IMR-90 (cell line): ENCODE data around the gene IARS2. TPM values are rescaled to one million over a fixed set of nuclear protein-coding genes. Genes with fewer than 3 reads are reported as not detected.

Source experiments
- ATAC-seq: fragments of 200-7000 bp; cut with Tn5 transposase; 2 replicates; pipeline ENCODE4 v1.9.1; 2020; ENCODE audit warnings: low read depth, mild to moderate bottlenecking, moderate library complexity
- BruUV-seq: library from RNA; stranded (reverse); fragments of 400-500 nt; replicated peaks from 2 replicates; lab custom pipeline; 2021; lab: Mats Ljungman, UMichigan
- CTCF ChIA-PET: fragments of 300-600 bp; formaldehyde crosslinking; extraction: SDS; loops from one replicate; lab custom pipeline; 2021; ENCODE audit warnings: antibody characterized with exemption; lab: Yijun Ruan, JAX
- POLR2A ChIA-PET: fragments of 300-600 bp; sonication (Branson Sonifier 250); formaldehyde crosslinking; loops from one replicate; lab custom pipeline; 2022; ENCODE audit warnings: antibody characterized with exemption; ENCODE audit not compliant: unreplicated experiment; lab: Charles Lee
- DNase-seq: peaks from one replicate; pipeline ENCODE4 v3.0.0; 2013
- H2AFZ ChIP-seq: replicated peaks from 2 replicates; pipeline ENCODE3; 2013; ENCODE audit warnings: low read length, mild to moderate bottlenecking; ENCODE audit not compliant: poor library complexity
- H2AK5ac ChIP-seq: 2 replicates; pipeline ENCODE4 v1.6.1; 2013; ENCODE audit warnings: low read depth, low read length, inconsistent platforms
- H2AK9ac ChIP-seq: replicated peaks from 2 replicates; pipeline ENCODE3; 2013; ENCODE audit warnings: mild to moderate bottlenecking, low read depth, low read length, moderate library complexity; ENCODE audit not compliant: poor library complexity
- H2BK120ac ChIP-seq: 2 replicates; pipeline ENCODE4 v1.6.1; 2013; ENCODE audit warnings: low read depth, low read length, inconsistent platforms
- H2BK15ac ChIP-seq: 3 replicates; pipeline ENCODE4 v1.6.1; 2013; ENCODE audit warnings: low read depth, low read length, inconsistent platforms
- H2BK20ac ChIP-seq: 2 replicates; pipeline ENCODE4 v1.6.1; 2013; ENCODE audit warnings: low read depth, mild to moderate bottlenecking, inconsistent platforms, low read length, moderate library complexity
- H2BK5ac ChIP-seq: 2 replicates; pipeline ENCODE4 v1.6.1; 2013; ENCODE audit warnings: mild to moderate bottlenecking, low read depth, low read length, inconsistent platforms; ENCODE audit not compliant: poor library complexity, severe bottlenecking
- H3K14ac ChIP-seq: replicated peaks from 2 replicates; pipeline ENCODE4 v1.6.1; 2013; ENCODE audit warnings: low read depth, low read length, inconsistent platforms
- H3K18ac ChIP-seq: 2 replicates; pipeline ENCODE4 v1.6.1; 2013; ENCODE audit warnings: low read depth, low read length, control low read depth
- H3K23ac ChIP-seq: 2 replicates; pipeline ENCODE4 v1.6.1; 2013; ENCODE audit warnings: low read depth, low read length, inconsistent platforms
- H3K27ac ChIP-seq: 2 replicates; pipeline ENCODE4 v1.5.1; 2013; ENCODE audit warnings: mild to moderate bottlenecking, control low read depth, low read length; ENCODE audit not compliant: insufficient read depth
- H3K27me3 ChIP-seq: 2 replicates; pipeline ENCODE4 v1.6.1; 2013; ENCODE audit warnings: low read length; ENCODE audit not compliant: control insufficient read depth, insufficient read depth
- H3K36me3 ChIP-seq: 2 replicates; pipeline ENCODE4 v1.6.1; 2013; ENCODE audit warnings: low read length, mixed read lengths; ENCODE audit not compliant: control insufficient read depth, insufficient read depth
- H3K4ac ChIP-seq: 2 replicates; pipeline ENCODE4 v1.6.1; 2013; ENCODE audit warnings: low read depth, low read length, inconsistent platforms
- H3K4me1 ChIP-seq: 2 replicates; pipeline ENCODE4 v1.6.1; 2013; ENCODE audit warnings: low read length, mixed read lengths; ENCODE audit not compliant: control insufficient read depth, insufficient read depth
- H3K4me2 ChIP-seq: 2 replicates; pipeline ENCODE4 v1.6.1; 2013; ENCODE audit warnings: low read depth, mild to moderate bottlenecking, control low read depth, low read length, moderate library complexity
- H3K4me3 ChIP-seq: 2 replicates; pipeline ENCODE4 v1.5.1; 2013; ENCODE audit warnings: low read depth, mild to moderate bottlenecking, control low read depth, low read length, moderate library complexity; ENCODE audit not compliant: insufficient read depth
- H3K56ac ChIP-seq: 2 replicates; pipeline ENCODE4 v1.6.1; 2013; ENCODE audit warnings: low read length, inconsistent platforms; ENCODE audit not compliant: insufficient read depth; ENCODE audit errors: extremely low read depth
- H3K79me1 ChIP-seq, 2 experiments: 2 replicates each; pipeline ENCODE4 v1.6.1; 2013; ENCODE audit warnings: low read length in 2 of 2, inconsistent platforms in 1 of 2, low read depth in 1 of 2
- H3K9ac ChIP-seq: 2 replicates; pipeline ENCODE4 v1.6.1; 2013; ENCODE audit warnings: low read depth, low read length, control low read depth
- H3K9me1 ChIP-seq: 2 replicates; pipeline ENCODE4 v1.6.1; 2013; ENCODE audit warnings: low read length, inconsistent platforms; ENCODE audit not compliant: insufficient read depth
- H3K9me3 ChIP-seq: 2 replicates; pipeline ENCODE4 v1.6.1; 2013; ENCODE audit warnings: low read length; ENCODE audit not compliant: control insufficient read depth, insufficient read depth
- H4K20me1 ChIP-seq: 2 replicates; pipeline ENCODE4 v1.6.1; 2013; ENCODE audit warnings: low read length, inconsistent platforms; ENCODE audit not compliant: insufficient read depth
- H4K5ac ChIP-seq: 2 replicates; pipeline ENCODE4 v1.6.1; 2013; ENCODE audit warnings: mild to moderate bottlenecking, low read depth, low read length, control low read depth
- H4K8ac ChIP-seq, 2 experiments: 2 replicates each; pipeline ENCODE4 v1.6.1; 2013; ENCODE audit warnings: low read depth in 2 of 2, low read length in 2 of 2, control low read depth in 1 of 2, inconsistent platforms in 1 of 2
- H4K91ac ChIP-seq: 2 replicates; pipeline ENCODE4 v1.6.1; 2013; ENCODE audit warnings: low read depth, low read length, inconsistent platforms; ENCODE audit not compliant: insufficient read depth
- BHLHE40 ChIP-seq: fragments of 150-350 bp; IDR thresholded peaks from 2 replicates; pipeline ENCODE4 v1.6.1; 2016; ENCODE audit warnings: mild to moderate bottlenecking, low read depth, low read length
- CEBPB ChIP-seq: IDR thresholded peaks from 2 replicates; pipeline ENCODE4 v1.6.1; 2012; ENCODE audit warnings: low read depth, low read length, improper control_type of control experiment
- SMC3 ChIP-seq: fragments of 150-350 bp; IDR thresholded peaks from 2 replicates; pipeline ENCODE4 v1.6.1; 2016; ENCODE audit warnings: low read depth, mild to moderate bottlenecking, antibody characterized with exemption, low read length, moderate library complexity
- WGBS, 2 experiments: methylation state at CpG; one replicate each; pipeline versions ENCODE4 v1.1.5 to v1.1.7; 2013; ENCODE audit warnings: missing lambda C conversion rate in 2 of 2; ENCODE audit not compliant: insufficient read length in 1 of 2; ENCODE audit errors: extremely low coverage in 2 of 2; 5-methylcytosine and 5-hydroxymethylcytosine counted together
- dilution Hi-C: fragments of 300-500 bp; cut with HindIII; formaldehyde crosslinking; loops from one replicate; pipeline ENCODE4 v1.14.3; 2018; ENCODE audit warnings: low sequenced_read_pairs; ENCODE audit not compliant: unreplicated experiment
- in situ Hi-C: fragments of 300-500 bp; cut with MboI; formaldehyde crosslinking; loops from 3 replicates; pipeline ENCODE4 v1.14.3; 2019; ENCODE audit warnings: low sequenced_read_pairs, inconsistent platforms, mixed read lengths
- intact Hi-C: fragments of 100-400 bp; cut with micrococcal nuclease; formaldehyde crosslinking; loops from 2 replicates; pipeline ENCODE4 v1.10.0; 2022
- polyA plus RNA-seq, 3 experiments: library from polyadenylated mRNA; depleted of rRNA; stranded (reverse); fragments of >200 nt; gene quantifications; 2 replicates each; pipeline ENCODE4 v1.2.3, GENCODE V29; 2012; ENCODE audit warnings: low replicate concordance in 1 of 3
- total RNA-seq: library from RNA; depleted of rRNA; stranded (reverse); fragments of >200 nt; gene quantifications from 2 replicates; pipeline ENCODE4 v1.2.3, GENCODE V29; 2012

IARS2 gene
- total and polyA plus RNA-seq, 2 of the 4 experiments (the other 2 are of a cell fraction): 34.8 to 77.4 TPM

- Histone ChIP-seq H4K5ac (no peak overlapping the region), H3K36me3 (peaks cover 8% of the 10 kb centered on the region), H3K27me3 (no peaks in the 10 kb centered on the region), H3K9me3 (no peaks in the 10 kb centered on the region), H2BK15ac (no peak overlapping the region), H2BK120ac (no peak overlapping the region), H4K20me1 (no peaks in the 10 kb centered on the region), H3K4me3 (no peak overlapping the region), H3K4me1 (no peaks in the 10 kb centered on the region), H3K4me2 (no peak overlapping the region), H4K91ac (no peak overlapping the region), H3K14ac (no peak overlapping the region), H3K79me1 (peaks cover 0 to 9% of the 10 kb centered on the region in 2 experiments; a peak in 1 of 4 replicates), H2BK20ac (no peak overlapping the region), H3K56ac (no peak overlapping the region), H2AFZ (no peak overlapping the region), H3K23ac (no peak overlapping the region), H3K4ac (no peak overlapping the region), H3K9ac (no peak overlapping the region), H2BK5ac (no peak overlapping the region), H3K9me1 (no peaks in the 10 kb centered on the region), H3K18ac (no peak overlapping the region), H2AK9ac (no peak overlapping the region), H4K8ac (no peak overlapping the region), H2AK5ac (no peak overlapping the region), H3K27ac (no peak overlapping the region)
- dilution Hi-C loops (no loop called here), intact Hi-C loops (no loop called here), in situ Hi-C loops (no loop called here)
- BruUV-seq: no TSS peak
- TF ChIP-seq SMC3: no peak
- no peak for TF ChIP-seq BHLHE40
- TF ChIP-seq CEBPB: no peak
- ChIA-PET CTCF (no interaction called here), POLR2A (no interaction called here)
- ATAC-seq (no peak), DNase-seq (no peak)
- 100% methylated on average over 2 of the region's 3 CpGs; no CpG with 5 or more reads in 1 of the 2 experiments for WGBS, 2 experiments
Measured at GRCh38 chr1:220077887-220078286, 16.0 kb upstream of the IARS2 start.
